ENCODE data around the gene TLCD2. TPM values are rescaled to one million over a fixed set of nuclear protein-coding genes. Genes with fewer than 3 reads are reported as not detected.

The TLCD2 gene
- total and polyA plus RNA-seq, 9 of the 15 experiments (the other 6 are each of a cell fraction or from before 2014, with no cell fraction given), result 0.10 to 0.89 (median 0.58) TPM

DNA sequence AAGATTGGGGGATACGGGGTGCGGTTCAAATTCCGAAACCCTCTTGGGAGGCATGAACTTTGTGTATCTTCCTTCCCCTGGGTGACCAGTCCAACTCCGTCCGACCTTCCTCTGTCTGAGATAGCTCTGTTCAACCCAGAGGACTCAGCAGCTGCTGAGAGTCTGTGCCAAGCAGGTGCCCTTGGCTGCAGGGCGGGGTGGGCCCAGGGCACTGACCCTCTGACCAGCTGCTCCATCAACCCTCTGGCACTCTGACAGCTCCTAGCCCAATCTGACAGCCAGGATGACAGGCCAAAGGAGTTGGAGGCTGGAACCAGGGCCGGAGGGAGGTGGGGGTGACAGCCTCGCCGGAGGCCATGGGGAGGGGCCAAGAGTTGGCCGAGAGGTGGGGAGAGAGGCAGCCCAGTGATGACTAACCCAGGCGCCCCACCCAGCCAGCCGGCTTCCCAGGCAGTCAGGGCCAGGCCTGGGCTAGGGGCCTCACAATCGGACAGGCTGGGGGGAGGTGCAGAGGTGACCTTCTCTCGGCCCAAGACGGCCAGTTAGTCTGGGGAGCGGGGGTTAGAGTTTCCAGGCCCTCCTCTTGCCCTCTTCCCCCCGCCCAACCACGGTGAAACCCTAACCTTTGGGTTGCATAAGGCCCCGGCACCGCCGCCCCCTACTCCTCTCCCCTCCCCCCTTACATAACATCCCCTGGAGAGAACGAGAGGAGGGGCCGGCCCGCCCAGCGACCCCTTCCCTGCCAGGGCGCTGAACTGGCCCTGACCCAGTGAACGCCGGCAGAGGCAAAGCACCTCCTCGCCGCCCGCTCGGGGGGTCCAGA, 5.0 kb upstream of the TLCD2 start (continued):
- no peak for TF ChIP-seq HOMEZ (CRISPR knock-in tag; IDR thresholded peaks at IDR 0.05)
- TF ChIP-seq U2AF2 (optimal IDR thresholded peaks at IDR 0.05; ENCODE audit: low read depth, low read length), result no peak
- no peak for TF ChIP-seq IFI16 (CRISPR knock-in tag; IDR thresholded peaks at IDR 0.05)
- TF ChIP-seq ZNF41 (CRISPR knock-in tag; conservative IDR thresholded peaks at IDR 0.05), result no peak
- TF ChIP-seq TCF7 (IDR thresholded peaks at IDR 0.05; ENCODE audit: borderline replicate concordance), result no peak
- TF ChIP-seq POLR2B (IDR thresholded peaks at IDR 0.05; ENCODE audit: low read depth, partially characterized antibody), result no peak
- TF ChIP-seq SIRT6 (IDR thresholded peaks at IDR 0.05; ENCODE audit: low read depth, low read length), result no peak
- TF ChIP-seq ZBED1 (IDR thresholded peaks at IDR 0.05), result 0 out of 2 replicates have a peak, but pooled peaks have one; percentile 59
- TF ChIP-seq GTF2A2 (tag; IDR thresholded peaks at IDR 0.05), result no peak
- no peak for TF ChIP-seq ZNF668 (CRISPR knock-in tag; IDR thresholded peaks at IDR 0.05)
- TF ChIP-seq ZNF197 (CRISPR knock-in tag; IDR thresholded peaks at IDR 0.05; ENCODE audit: low read depth), result no peak
- TF ChIP-seq HDAC1 (IDR thresholded peaks at IDR 0.05), result peak in 1 of 2 experiments; percentile 90; a peak in 2 of 4 replicates
- TF ChIP-seq, protein P1, sequence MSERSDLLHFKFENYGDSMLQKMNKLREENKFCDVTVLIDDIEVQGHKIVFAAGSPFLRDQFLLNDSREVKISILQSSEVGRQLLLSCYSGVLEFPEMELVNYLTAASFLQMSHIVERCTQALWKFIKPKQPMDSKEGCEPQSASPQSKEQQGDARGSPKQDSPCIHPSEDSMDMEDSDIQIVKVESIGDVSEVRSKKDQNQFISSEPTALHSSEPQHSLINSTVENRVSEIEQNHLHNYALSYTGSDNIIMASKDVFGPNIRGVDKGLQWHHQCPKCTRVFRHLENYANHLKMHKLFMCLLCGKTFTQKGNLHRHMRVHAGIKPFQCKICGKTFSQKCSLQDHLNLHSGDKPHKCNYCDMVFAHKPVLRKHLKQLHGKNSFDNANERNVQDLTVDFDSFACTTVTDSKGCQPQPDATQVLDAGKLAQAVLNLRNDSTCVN (CRISPR knock-in tag; IDR thresholded peaks at IDR 0.05), result no peak
- peak; percentile 2 for TF ChIP-seq CHD1 (IDR thresholded peaks at IDR 0.05; ENCODE audit: low read length)
- TF ChIP-seq PTRF (tag; IDR thresholded peaks at IDR 0.05), result no peak
- peak; percentile 78; the same call in 1 of the 2 replicates for TF ChIP-seq ZBTB7A (IDR thresholded peaks at IDR 0.05; ENCODE audit: borderline replicate concordance, control insufficient read depth, low read depth, low read length)
- TF ChIP-seq NCOA2 (IDR thresholded peaks at IDR 0.05; ENCODE audit: partially characterized antibody in 2 of 2), result no peak
- TF ChIP-seq ZNF407 (IDR thresholded peaks at IDR 0.05; ENCODE audit: low read depth), result no peak
